Kidney (tissue), 14 donors: Measurements from ENCODE around the gene DDX51. TPM values are rescaled to one million over a fixed set of nuclear protein-coding genes. Genes with fewer than 3 reads are reported as not detected.

Source experiments
- DNase-seq, 5 donors: peaks; one replicate each; pipeline ENCODE4 v3.0.0-alpha.2; 2013 to 2020
- FAIRE-seq: peaks from 2 replicates; lab custom pipeline; 2012; peaks lifted over from hg19 to GRCh38; lab: Jason Lieb, UNC
- H3K27ac ChIP-seq, 2 donors: one replicate each; pipeline ENCODE4 v1.7.0; 2013; ENCODE audit warnings: low read depth in 2 of 2, low read length in 2 of 2, inconsistent platforms in 1 of 2
- H3K27me3 ChIP-seq: one replicate; pipeline ENCODE4 v1.7.1; 2013; ENCODE audit warnings: low read length, inconsistent platforms; ENCODE audit not compliant: control insufficient read depth, insufficient read depth
- H3K36me3 ChIP-seq, 3 donors: one replicate each; pipeline versions ENCODE4 v1.7.0 to v1.7.1; 2013; ENCODE audit warnings: low read length in 3 of 3, control low read depth in 1 of 3, inconsistent platforms in 1 of 3; ENCODE audit not compliant: insufficient read depth in 3 of 3, control insufficient read depth in 2 of 3
- H3K4me1 ChIP-seq, 3 donors: one replicate each; pipeline versions ENCODE4 v1.7.0 to v1.7.1; 2013; ENCODE audit warnings: low read length in 3 of 3, inconsistent platforms in 1 of 3, low read depth in 1 of 3; ENCODE audit not compliant: control insufficient read depth in 2 of 3, insufficient read depth in 2 of 3
- H3K4me3 ChIP-seq, 3 donors: one replicate each; pipeline versions ENCODE4 v1.7.0 to v1.8.1; 2013; ENCODE audit warnings: low read length in 3 of 3, control low read depth in 1 of 3, inconsistent platforms in 1 of 3
- H3K9ac ChIP-seq, 3 donors: one replicate each; pipeline versions ENCODE4 v1.7.0 to v1.7.1; 2013; ENCODE audit warnings: low read length in 3 of 3, control low read depth in 1 of 3, inconsistent platforms in 1 of 3
- H3K9me3 ChIP-seq, 3 donors: one replicate each; pipeline versions ENCODE4 v1.7.0 to v1.7.1; 2013; ENCODE audit warnings: low read length in 3 of 3, control low read depth in 1 of 3, inconsistent platforms in 1 of 3; ENCODE audit not compliant: control insufficient read depth in 2 of 3, insufficient read depth in 1 of 3
- intact Hi-C: fragments of 100-400 bp; cut with DNase I; formaldehyde crosslinking; loops from one replicate; pipeline ENCODE4 v1.11.1; 2022
- polyA plus RNA-seq: library from polyadenylated mRNA; stranded (reverse); fragments of 350-450 nt; fragmentation: Illumina TruSeq; extraction: RNeasy Lipid Tissue Mini Kit (QIAGEN cat#74804); gene quantifications from one replicate; pipeline ENCODE4 v1.2.3, GENCODE V29; 2014; ENCODE audit warnings: low read depth, low replicate concordance; ENCODE audit not compliant: insufficient read depth
- total RNA-seq: library from RNA; stranded (reverse); fragmentation: NEBNext Ultra II Directional; extraction: Animal tissue kit (Norgen Biotek cat#: 25700); gene quantifications from one replicate; pipeline ENCODE4 v1.2.1, GENCODE V29; 2021
- TF ChIP-seq, protein P1 (sequence below): IDR thresholded peaks from 3 replicates; pipeline ENCODE4 v1.5.1; 2012; ENCODE audit warnings: mild to moderate bottlenecking, moderate library complexity, borderline replicate concordance; ENCODE audit not compliant: insufficient read depth; ENCODE audit errors: extremely low read depth
- donor health status: control.
- donor health status: control.
- donor health status: control.
- donor health status: control.
- donor health status: control.
- donor health status: DM: yes; HTN: yes; CAD: no.
- donor health status: Normal renal cell carcinoma (clear cell type).

The DDX51 gene
- total and polyA plus RNA-seq, 2 donors from 2014 or later: 10.3 to 19.6 TPM

DNA sequence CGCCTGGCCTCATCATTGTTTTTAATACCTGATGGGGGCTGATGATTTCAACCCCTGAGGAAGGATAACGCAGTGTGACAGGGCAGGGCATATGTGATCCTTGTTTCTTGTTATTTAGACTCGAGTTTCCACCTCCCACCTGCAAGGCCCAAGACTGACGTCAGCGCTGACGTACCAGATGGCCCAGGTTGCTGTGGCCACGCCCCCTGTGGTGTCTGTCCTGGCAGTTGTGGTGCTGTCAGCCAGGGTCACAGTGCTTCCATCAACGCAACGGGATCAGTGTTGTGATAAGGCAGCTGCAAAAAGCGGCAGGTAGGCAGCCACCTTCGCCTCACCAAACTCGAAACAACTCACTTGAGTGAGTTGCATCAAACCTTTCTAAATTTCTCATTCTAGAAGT lies 18.4 kb downstream of the DDX51 start:
- TF ChIP-seq, protein P1, sequence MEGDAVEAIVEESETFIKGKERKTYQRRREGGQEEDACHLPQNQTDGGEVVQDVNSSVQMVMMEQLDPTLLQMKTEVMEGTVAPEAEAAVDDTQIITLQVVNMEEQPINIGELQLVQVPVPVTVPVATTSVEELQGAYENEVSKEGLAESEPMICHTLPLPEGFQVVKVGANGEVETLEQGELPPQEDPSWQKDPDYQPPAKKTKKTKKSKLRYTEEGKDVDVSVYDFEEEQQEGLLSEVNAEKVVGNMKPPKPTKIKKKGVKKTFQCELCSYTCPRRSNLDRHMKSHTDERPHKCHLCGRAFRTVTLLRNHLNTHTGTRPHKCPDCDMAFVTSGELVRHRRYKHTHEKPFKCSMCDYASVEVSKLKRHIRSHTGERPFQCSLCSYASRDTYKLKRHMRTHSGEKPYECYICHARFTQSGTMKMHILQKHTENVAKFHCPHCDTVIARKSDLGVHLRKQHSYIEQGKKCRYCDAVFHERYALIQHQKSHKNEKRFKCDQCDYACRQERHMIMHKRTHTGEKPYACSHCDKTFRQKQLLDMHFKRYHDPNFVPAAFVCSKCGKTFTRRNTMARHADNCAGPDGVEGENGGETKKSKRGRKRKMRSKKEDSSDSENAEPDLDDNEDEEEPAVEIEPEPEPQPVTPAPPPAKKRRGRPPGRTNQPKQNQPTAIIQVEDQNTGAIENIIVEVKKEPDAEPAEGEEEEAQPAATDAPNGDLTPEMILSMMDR: no peak
- Histone ChIP-seq H3K27ac (no peak overlapping the region), H3K9me3 (no peaks in the 10 kb centered on the region), H3K36me3 (peaks cover 2 to 35% (median 14%) of the 10 kb centered on the region in 3 donors), H3K9ac (no peak overlapping the region), H3K4me1 (no peaks in the 10 kb centered on the region), H3K27me3 (no peaks in the 10 kb centered on the region), H3K4me3 (no peak overlapping the region)
- no peak for FAIRE-seq
- intact Hi-C loops: no loop called here
- no peak for DNase-seq

DNA sequence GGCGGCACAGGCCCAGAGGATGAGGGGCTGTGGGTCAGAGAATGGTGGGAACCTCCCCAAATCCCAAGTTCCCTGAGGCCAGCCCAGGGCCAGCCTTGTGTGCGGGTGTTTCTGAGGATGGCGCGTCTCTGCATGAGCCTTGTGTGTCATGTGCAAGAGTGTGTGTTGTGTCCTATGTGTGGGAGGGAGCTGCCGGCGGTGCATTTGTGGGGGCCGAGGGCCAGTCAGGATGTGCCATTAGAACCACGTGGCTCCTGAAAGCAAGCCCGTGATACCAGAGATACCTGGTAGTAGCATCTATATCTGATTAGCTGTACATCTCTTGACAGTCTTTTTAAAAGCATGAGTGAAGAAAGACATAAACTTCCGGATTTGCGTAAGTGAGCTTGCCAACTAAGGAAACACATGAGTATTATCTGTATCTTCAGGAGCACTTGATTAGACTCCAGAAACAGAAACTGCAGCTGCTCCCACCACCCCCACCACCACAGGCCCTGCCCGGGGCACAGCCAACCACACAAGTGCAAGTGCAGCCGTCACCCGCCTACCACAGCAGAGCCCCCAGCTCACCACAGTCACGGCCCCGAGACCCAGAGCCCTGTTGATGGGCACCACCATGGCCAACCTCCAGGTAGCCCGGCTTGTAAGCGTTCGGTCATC lies 19.2 kb downstream of the DDX51 start:
- H3K9me3 ChIP-seq: no peaks in the 10 kb centered on the region
- TF ChIP-seq, protein P1: no peak
- H3K4me3 ChIP-seq: no peak overlapping the region
- peaks cover 2 to 36% (median 16%) of the 10 kb centered on the region in 3 donors for H3K36me3 ChIP-seq
- FAIRE-seq (no peak), DNase-seq (peak in 1 of 5 donors; percentile 70)
- H3K9ac ChIP-seq: no peak overlapping the region
- intact Hi-C loops: no loop called here
- no peak overlapping the region for H3K27ac ChIP-seq
- no peaks in the 10 kb centered on the region for H3K4me1 ChIP-seq
- H3K27me3 ChIP-seq: no peaks in the 10 kb centered on the region

DNA sequence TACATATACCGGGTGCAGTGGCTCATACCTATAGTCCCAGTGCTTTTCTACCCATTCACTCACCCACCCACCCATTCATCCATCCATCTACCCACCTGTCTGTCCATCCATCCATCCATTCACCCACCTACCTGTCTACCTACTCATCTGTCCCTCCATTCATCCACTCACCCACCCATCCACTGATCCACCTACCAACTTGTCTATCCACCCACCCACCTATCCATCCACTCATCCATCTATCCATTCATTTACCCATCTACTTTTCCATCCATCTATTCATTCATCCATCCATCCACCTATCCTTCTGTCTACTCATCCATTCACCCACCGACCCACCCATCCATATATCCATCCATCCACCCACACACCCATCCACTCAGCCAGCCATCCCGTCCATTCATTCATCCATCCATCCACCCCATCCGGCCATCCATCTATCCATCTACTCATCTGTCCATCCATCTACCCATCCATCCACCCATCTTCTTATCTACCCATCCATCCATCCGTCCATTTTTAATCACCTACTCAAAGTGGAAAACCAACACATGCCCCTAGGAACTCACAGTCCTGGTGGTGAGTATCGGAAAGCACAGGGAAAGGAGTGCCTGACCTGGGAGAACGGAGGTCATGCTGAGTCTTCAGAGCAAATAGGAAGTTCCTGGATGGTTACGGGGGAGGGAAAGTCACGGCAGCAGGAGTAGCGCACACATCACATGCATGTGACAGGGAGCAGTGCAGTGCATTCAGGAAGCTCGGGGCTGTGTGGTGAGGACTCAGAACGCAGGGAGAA lies 20.0 kb downstream of the DDX51 start:
- DNase-seq: no peak
- TF ChIP-seq, protein P1: no peak
- Histone ChIP-seq H3K36me3 (peaks cover 2 to 36% (median 16%) of the 10 kb centered on the region in 3 donors), H3K27ac (no peak overlapping the region), H3K4me1 (no peaks in the 10 kb centered on the region), H3K9me3 (no peaks in the 10 kb centered on the region), H3K27me3 (no peaks in the 10 kb centered on the region), H3K4me3 (no peak overlapping the region), H3K9ac (no peak overlapping the region)
- FAIRE-seq: no peak
- intact Hi-C loops: no loop called here
